GM12878 (cell line): ENCODE results near the gene SIDT2. TPM values are rescaled to one million over a fixed set of nuclear protein-coding genes. Genes with fewer than 3 reads are reported as not detected.

Experiments used
- ATAC-seq: fragments of 200-7000 bp; cut with Tn5 transposase; 3 replicates; pipeline ENCODE4 v1.9.1; 2020; ENCODE audit warnings: mild to moderate bottlenecking, moderate library complexity
- BruUV-seq: library from RNA; stranded (reverse); fragments of 400-500 nt; replicated peaks from 2 replicates; lab custom pipeline; 2021; lab: Mats Ljungman, UMichigan
- CTCF ChIA-PET: fragments of 300-600 bp; sonication (Branson Sonifier 250); formaldehyde crosslinking; extraction: SDS; loops from one replicate; lab custom pipeline; 2021; ENCODE audit warnings: inconsistent platforms; lab: Yijun Ruan, JAX
- POLR2A ChIA-PET: fragments of 350-600 bp; formaldehyde crosslinking; extraction: SDS; loops from one replicate; lab custom pipeline; 2021; ENCODE audit warnings: inconsistent platforms; lab: Charles Lee
- RAD21 ChIA-PET: fragments of 300-600 bp; sonication (Branson Sonifier 250); formaldehyde crosslinking; loops from one replicate; lab custom pipeline; 2023; ENCODE audit warnings: antibody characterized with exemption; ENCODE audit not compliant: unreplicated experiment; lab: Charles Lee
- SMC1A ChIA-PET: fragments of 300-600 bp; sonication (Branson Sonifier 250); formaldehyde crosslinking; loops from one replicate; lab custom pipeline; 2023; ENCODE audit not compliant: unreplicated experiment, uncharacterized antibody; lab: Charles Lee
- DNase-seq: peaks from one replicate; pipeline ENCODE4 v3.0.0-alpha.2; 2011; ENCODE audit warnings: low read depth, low spot score
- FAIRE-seq: peaks from 3 replicates; lab custom pipeline; 2011; peaks lifted over from hg19 to GRCh38; lab: Jason Lieb, UNC
- H2AFZ ChIP-seq: 2 replicates; pipeline ENCODE4 v1.6.0; 2011; ENCODE audit warnings: low read depth, low read length, control low read depth; ENCODE audit not compliant: control insufficient read depth
- H3K27ac ChIP-seq: 2 replicates; pipeline ENCODE4 v1.5.1; 2011; ENCODE audit warnings: control low read depth; ENCODE audit not compliant: control insufficient read depth, insufficient read depth
- H3K27me3 ChIP-seq, 2 experiments: replicated peaks in 1 of 2; 2 replicates each; pipeline versions ENCODE4 v1.6.0 to v1.6.1; 2011; ENCODE audit warnings: low read length in 1 of 2; ENCODE audit not compliant: control insufficient read depth in 2 of 2, insufficient read depth in 2 of 2
- H3K36me3 ChIP-seq, 2 experiments: 2 replicates each; pipeline ENCODE4 v1.5.1; 2011; ENCODE audit warnings: low read length in 1 of 2; ENCODE audit not compliant: control insufficient read depth in 2 of 2, insufficient read depth in 2 of 2
- H3K4me1 ChIP-seq: 2 replicates; pipeline ENCODE4 v1.6.1; 2011; ENCODE audit warnings: mild to moderate bottlenecking, low read length, moderate library complexity, mixed read lengths; ENCODE audit not compliant: control insufficient read depth, insufficient read depth
- H3K4me2 ChIP-seq: 2 replicates; pipeline ENCODE4 v1.6.0; 2011; ENCODE audit warnings: control low read depth; ENCODE audit not compliant: control insufficient read depth, insufficient read depth
- H3K4me3 ChIP-seq: fragments of 200-600 bp; sonication (generic); 2 replicates; pipeline ENCODE4 v1.5.1; 2016
- H3K79me2 ChIP-seq: 2 replicates; pipeline ENCODE4 v1.6.0; 2011; ENCODE audit warnings: low read length; ENCODE audit not compliant: control insufficient read depth, insufficient read depth
- H3K9ac ChIP-seq: 2 replicates; pipeline ENCODE4 v1.8.0; 2011; ENCODE audit warnings: low read length, control low read depth, mixed read lengths; ENCODE audit not compliant: control insufficient read depth, insufficient read depth
- H3K9me3 ChIP-seq: replicated peaks from 3 replicates; pipeline ENCODE4 v1.5.1; 2011; ENCODE audit warnings: mild to moderate bottlenecking, low read length; ENCODE audit not compliant: control insufficient read depth, insufficient read depth
- H4K20me1 ChIP-seq: 2 replicates; pipeline ENCODE4 v1.6.0; 2011; ENCODE audit not compliant: control insufficient read depth, insufficient read depth
- CHD2 ChIP-seq: IDR thresholded peaks from 2 replicates; pipeline ENCODE4 v1.6.1; 2011; ENCODE audit warnings: low read depth, low read length, improper control_type of control experiment, borderline replicate concordance
- EGR1 ChIP-seq, 2 experiments: IDR thresholded peaks; 1 replicate in 1 of 2; 2 replicates in 1 of 2; pipeline ENCODE4 v1.6.1; 2011 to 2012; ENCODE audit warnings: low read depth in 2 of 2, low read length in 2 of 2, borderline replicate concordance in 1 of 2, mild to moderate bottlenecking in 1 of 2, moderate library complexity in 1 of 2
- HDAC2 ChIP-seq: fragments of 200-600 bp; sonication (generic); IDR thresholded peaks from 2 replicates; pipeline ENCODE4 v1.6.1; 2017
- MEF2A ChIP-seq: IDR thresholded peaks from 2 replicates; pipeline ENCODE4 v1.6.1; 2011; ENCODE audit warnings: low read depth, mild to moderate bottlenecking, low read length, moderate library complexity; ENCODE audit not compliant: insufficient read depth
- MTA2 ChIP-seq: fragments of 450-650 bp; IDR thresholded peaks from 2 replicates; pipeline ENCODE4 v1.6.1; 2016; ENCODE audit warnings: low read depth, mild to moderate bottlenecking, moderate library complexity
- NR2F1 ChIP-seq: fragments of 450-650 bp; conservative IDR thresholded peaks from 2 replicates; pipeline ENCODE4 v1.6.1; 2017; ENCODE audit warnings: mild to moderate bottlenecking
- RB1 ChIP-seq: fragments of 450-650 bp; formaldehyde crosslinking; IDR thresholded peaks from 2 replicates; pipeline ENCODE4 v1.6.1; 2017; ENCODE audit warnings: mild to moderate bottlenecking, borderline replicate concordance
- SREBF1 ChIP-seq: IDR thresholded peaks from 2 replicates; pipeline ENCODE4 v1.6.1; 2012; ENCODE audit warnings: mild to moderate bottlenecking, low read length
- ZBTB11 ChIP-seq: fragments of 450-650 bp; formaldehyde crosslinking; IDR thresholded peaks from 2 replicates; pipeline ENCODE4 v1.5.0; 2022; ENCODE audit warnings: mild to moderate bottlenecking, missing genetic modification characterization
- ZNF592 ChIP-seq: fragments of 450-650 bp; IDR thresholded peaks from 2 replicates; pipeline ENCODE4 v1.6.1; 2017; ENCODE audit warnings: mild to moderate bottlenecking, moderate library complexity
- WGBS: methylation state at CpG from one replicate; pipeline ENCODE4 v1.1.6; 2016; ENCODE audit warnings: low lambda C conversion rate; ENCODE audit not compliant: insufficient replicate concordance, insufficient coverage; ENCODE audit errors: missing lambda C conversion rate; 5-methylcytosine and 5-hydroxymethylcytosine counted together
- in situ Hi-C: fragments of 300-500 bp; cut with MboI; formaldehyde crosslinking; loops from 9 replicates; pipeline ENCODE4 v1.14.3; 2018; ENCODE audit warnings: mixed read lengths
- intact Hi-C: fragments of 100-400 bp; cut with micrococcal nuclease; formaldehyde crosslinking; loops from one replicate; pipeline ENCODE4 v1.14.2; 2022; ENCODE audit not compliant: unreplicated experiment
- polyA plus RNA-seq, 11 experiments: library from polyadenylated mRNA; depleted of rRNA in 4 of 11; unstranded in 6 of 11; stranded (reverse) in 5 of 11; fragments of >200 nt; fragmentation: Nextera tagmentation in 4 of 11; fragmentation: Illumina TruSeq in 1 of 11; extraction: Ambion mirVana in 4 of 11; extraction: Trizol in 1 of 11; gene quantifications; 1 replicate in 1 of 11; 2 replicates in 10 of 11; pipeline versions ENCODE4 v1.2.1 to v1.2.3, GENCODE V29; 2011 to 2016; ENCODE audit warnings: inconsistent platforms in 2 of 11, missing spikeins in 2 of 11, low read depth in 1 of 11
- total RNA-seq, 4 experiments: library from RNA; depleted of rRNA in 3 of 4; stranded (reverse); fragments of >200 nt in 3 of 4; fragmentation: Illumina TruSeq in 1 of 4; extraction: Trizol in 1 of 4; gene quantifications; 2 replicates each; pipeline versions ENCODE4 v1.2.1 to v1.2.3, GENCODE V29; 2013 to 2021

The SIDT2 gene
- total and polyA plus RNA-seq, 10 of the 15 experiments (the other 5 are each of a cell fraction or from before 2014, with no cell fraction given), result 4.9 to 23.9 (median 10.3) TPM

- FAIRE-seq, result peak; percentile 71
- CTCF ChIA-PET, result interaction anchor here (0.6 to 6.6 kb wide), 11 partner anchors 36 to 1941 kb away, joined by 3 to 93 read pairs (median 4); partner anchors contain the start of genes HMBS, PCSK7 and SIDT2
- intact Hi-C loops, result no loop called here
- TF ChIP-seq ZNF592, result no peak
- peak; percentile 60; the same call in 1 of the 2 replicates for TF ChIP-seq CHD2
- TF ChIP-seq MTA2, result peak; percentile 45; the same call in 1 of the 2 replicates
- TF ChIP-seq ZBTB11 (CRISPR knock-in tag), result peak; percentile 29; the same call in 1 of the 2 replicates
- no peak for TF ChIP-seq MEF2A
- TF ChIP-seq SREBF1, result no peak
- TF ChIP-seq HDAC2, result no peak
- 0 out of 2 replicates have a peak, but pooled peaks have one; percentile 64 for TF ChIP-seq RB1
- no peak for TF ChIP-seq EGR1 (IDR thresholded peaks at IDR 0.05; ENCODE audit: borderline replicate concordance in 1 of 2, low read depth in 2 of 2, low read length in 2 of 2)
- no peak for TF ChIP-seq NR2F1
Measured at GRCh38 chr11:117143871-117144476, 34.6 kb upstream of the SIDT2 start, which contains the start of gene PAFAH1B2. Gene PAFAH1B2 (plus strand): TSS chr11:117144287. CDS start chr11:117152448, 8,161 bp downstream.

More at GRCh38 chr11:117143871-117144476, 34.6 kb upstream of the SIDT2 start, which contains the start of gene PAFAH1B2:
- in situ Hi-C loops, result no loop called here
- WGBS, result 1% methylated on average over 44 of the region's 48 CpGs
- Histone ChIP-seq H3K9me3 (no peaks in the 10 kb centered on the region), H2AFZ (peak within 1 kb of the TSS; percentile 89), H3K4me3 (peak within 1 kb of the TSS; percentile 92), H3K27me3 (no peaks in the 10 kb centered on the region), H3K36me3 (peaks cover 1 to 3% of the 10 kb centered on the region in 2 experiments; a peak in 3 of 4 replicates), H3K4me1 (peaks cover 7% of the 10 kb centered on the region), H3K79me2 (peaks cover 48% of the 10 kb centered on the region), H4K20me1 (peaks cover 6% of the 10 kb centered on the region; the same call in 1 of the 2 replicates), H3K4me2 (peak within 1 kb of the TSS; percentile 89), H3K9ac (peak within 1 kb of the TSS; percentile 95), H3K27ac (peak within 1 kb of the TSS; percentile 80)
- RAD21 ChIA-PET, result interaction anchor here (0.6 to 4.6 kb wide), 10 partner anchors 13 to 370 kb away, joined by 3 to 65 read pairs (median 3); partner anchors contain the start of gene SIDT2
- POLR2A ChIA-PET, result interaction anchor here (0.6 to 3.6 kb wide), 8 partner anchors 11 to 368 kb away, joined by 3 to 42 read pairs (median 6); partner anchors contain the start of gene SIDT2
- SMC1A ChIA-PET, result interaction anchor here (0.8 to 6.2 kb wide), 8 partner anchors 10 to 412 kb away, joined by 3 to 67 read pairs (median 4); partner anchors contain the start of genes PCSK7 and SIDT2
- DNase-seq (peak; percentile 82), ATAC-seq (peak; percentile 96)
- BruUV-seq, result no TSS peak
